Bronchial epithelial cell (primary cell): ENCODE results near the gene ORAI3. TPM values are rescaled to one million over a fixed set of nuclear protein-coding genes. Genes with fewer than 3 reads are reported as not detected.
"Not testable (repeated sequence)": the region's sequence is repeated elsewhere in the genome, so short reads cannot be mapped to it uniquely, and the experiment has no call there.

Experiments
- DNase-seq: peaks from one replicate; pipeline ENCODE4 v3.0.0-alpha.2; 2010; ENCODE audit warnings: low read depth
- FAIRE-seq: peaks from 2 replicates; lab custom pipeline; 2011; peaks lifted over from hg19 to GRCh38; lab: Jason Lieb, UNC
- H3K27me3 ChIP-seq: 2 replicates; pipeline ENCODE4 v1.5.1; 2011; ENCODE audit warnings: low read length; ENCODE audit not compliant: control insufficient read depth, insufficient read depth
- H3K36me3 ChIP-seq: 2 replicates; pipeline ENCODE4 v1.5.1; 2011; ENCODE audit warnings: low read length; ENCODE audit not compliant: control insufficient read depth, insufficient read depth
- H3K4me3 ChIP-seq: 2 replicates; pipeline ENCODE4 v1.5.1; 2011; ENCODE audit warnings: mild to moderate bottlenecking, low read depth, low read length, control low read depth
- CTCF ChIP-seq: IDR thresholded peaks from 2 replicates; pipeline ENCODE4 v1.5.1; 2011; ENCODE audit warnings: mild to moderate bottlenecking, moderate library complexity, low read length, control low read depth, inconsistent platforms; ENCODE audit not compliant: insufficient read depth, severe bottlenecking
- total RNA-seq: library from RNA; depleted of rRNA; stranded (reverse); fragments of >200 nt; gene quantifications from 2 replicates; pipeline ENCODE4 v1.2.1, GENCODE V29; 2014

The ORAI3 gene
- total RNA-seq, 1 donor from 2014 or later, result 16.6 TPM

DNA sequence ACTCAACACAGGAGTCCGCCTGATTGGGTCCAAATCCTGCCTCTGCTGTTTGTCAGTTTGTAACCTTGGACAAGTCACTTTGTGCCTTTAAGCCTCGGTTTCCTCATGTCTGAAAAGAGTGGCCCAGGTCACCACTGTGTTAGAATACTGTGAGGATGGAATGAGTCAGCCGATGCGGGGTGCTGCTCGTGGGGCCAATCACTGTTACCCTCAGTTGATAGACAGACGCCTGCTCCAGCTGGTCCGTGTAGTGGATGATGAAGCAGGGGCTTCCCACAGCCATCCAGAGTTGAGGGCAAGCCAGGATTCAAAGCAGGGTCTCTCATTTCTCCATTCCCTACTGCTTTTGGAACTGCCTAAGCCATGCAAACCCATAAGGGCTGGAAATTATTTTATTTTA is 19.7 kb upstream of the ORAI3 start:
- H3K4me3 ChIP-seq, result no peak overlapping the region
- no peak for TF ChIP-seq CTCF
- FAIRE-seq (no peak), DNase-seq (no peak)
- no peaks in the 10 kb centered on the region for H3K27me3 ChIP-seq
- H3K36me3 ChIP-seq, result peaks cover 25% of the 10 kb centered on the region

- FAIRE-seq (no peak), DNase-seq (no peak)
- no peak for TF ChIP-seq CTCF
- no peak overlapping the region for H3K4me3 ChIP-seq
- peaks cover 27% of the 10 kb centered on the region for H3K36me3 ChIP-seq
- H3K27me3 ChIP-seq, result no peaks in the 10 kb centered on the region
Observed at GRCh38 chr16:30930160-30930571, 18.7 kb upstream of the ORAI3 start.

- no peak for TF ChIP-seq CTCF
- Histone ChIP-seq H3K36me3 (peaks cover 27% of the 10 kb centered on the region), H3K4me3 (no peak overlapping the region), H3K27me3 (no peaks in the 10 kb centered on the region)
- no peak for DNase-seq
- FAIRE-seq, result no peak
Observed at GRCh38 chr16:30931068-30931650, 17.7 kb upstream of the ORAI3 start.

- no peaks in the 10 kb centered on the region for H3K27me3 ChIP-seq
- TF ChIP-seq CTCF, result peak; percentile 79
- peak; percentile 52 for DNase-seq
- no peak overlapping the region for H3K4me3 ChIP-seq
- peak; percentile 72 for FAIRE-seq
- peaks cover 21% of the 10 kb centered on the region for H3K36me3 ChIP-seq
Observed at GRCh38 chr16:30934827-30935557, 13.9 kb upstream of the ORAI3 start.

DNA sequence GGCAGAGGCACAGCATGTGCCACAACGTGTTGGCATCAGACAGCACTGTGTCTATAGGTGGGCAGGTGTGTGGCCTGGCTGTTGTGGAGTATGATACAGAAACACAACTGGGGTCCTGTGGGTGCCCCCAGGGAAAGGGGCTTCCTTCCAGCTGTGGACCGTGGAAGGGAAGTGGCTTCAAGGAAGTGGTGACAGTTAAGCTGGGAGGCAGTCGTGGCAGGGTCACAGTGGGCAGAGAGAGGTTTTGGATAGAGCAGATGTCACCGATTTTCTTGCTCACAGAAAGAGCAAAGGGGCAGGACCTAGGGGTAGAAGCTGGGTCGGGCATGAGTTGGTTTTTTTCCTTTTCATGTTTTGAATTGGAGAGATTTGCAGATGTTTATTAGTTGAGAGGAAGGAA is 11.2 kb upstream of the ORAI3 start:
- Histone ChIP-seq H3K36me3 (peaks cover 11% of the 10 kb centered on the region), H3K4me3 (no peak overlapping the region), H3K27me3 (no peaks in the 10 kb centered on the region)
- no peak for FAIRE-seq
- no peak for DNase-seq
- TF ChIP-seq CTCF, result no peak

GRCh38 chr16:30939571-30939970 is 9.3 kb upstream of the ORAI3 start:
- FAIRE-seq, H3K27me3 ChIP-seq, H3K4me3 ChIP-seq: not testable (repeated sequence)
- H3K36me3 ChIP-seq, result peaks cover 15% of the 10 kb centered on the region
- DNase-seq, result peak; percentile 69
